ENCODE data around the gene ABHD6. TPM values are rescaled to one million over a fixed set of nuclear protein-coding genes. Genes with fewer than 3 reads are reported as not detected.

The ABHD6 gene
- total RNA-seq, 1 donor from 2014 or later: 2.4 TPM

GRCh38 chr3:58250093-58250707, 12.6 kb downstream of the ABHD6 start:
- DNase-seq (ENCODE audit: low read depth): no peak
- H3K4me3 ChIP-seq (ENCODE audit: low read depth, low read length): no peak overlapping the region
- no peak for TF ChIP-seq CTCF (conservative IDR thresholded peaks at IDR 0.05; ENCODE audit: low read depth, low read length)

DNA sequence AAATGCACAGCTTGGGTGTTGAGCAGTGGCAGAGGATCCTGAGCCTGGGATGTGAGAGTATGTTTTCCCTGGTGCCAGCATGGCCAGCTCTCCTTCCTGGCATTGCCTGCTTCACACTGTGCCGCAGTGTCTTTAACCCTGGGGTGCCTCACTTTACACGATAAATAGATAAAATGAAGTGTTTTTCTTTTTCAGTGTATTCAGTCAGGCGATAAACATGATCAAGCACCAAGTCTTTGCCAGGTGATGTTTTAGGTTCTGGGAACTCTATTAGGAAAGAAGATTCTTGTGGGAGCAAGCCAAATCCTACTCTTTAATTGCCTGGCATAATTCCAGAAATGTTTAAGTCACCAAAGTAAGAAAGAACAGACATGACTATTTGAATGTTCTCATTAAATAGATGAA, 14.0 kb downstream of the ABHD6 start:
- DNase-seq (ENCODE audit: low read depth): no peak
- H3K4me3 ChIP-seq (ENCODE audit: low read depth, low read length): no peak overlapping the region
- TF ChIP-seq CTCF (conservative IDR thresholded peaks at IDR 0.05; ENCODE audit: low read depth, low read length): no peak

- no peak overlapping the region for H3K4me3 ChIP-seq (ENCODE audit: low read depth, low read length)
- TF ChIP-seq CTCF (conservative IDR thresholded peaks at IDR 0.05; ENCODE audit: low read depth, low read length): no peak
- no peak for DNase-seq (ENCODE audit: low read depth)
Measured at GRCh38 chr3:58254144-58254543, 16.6 kb downstream of the ABHD6 start.

DNA sequence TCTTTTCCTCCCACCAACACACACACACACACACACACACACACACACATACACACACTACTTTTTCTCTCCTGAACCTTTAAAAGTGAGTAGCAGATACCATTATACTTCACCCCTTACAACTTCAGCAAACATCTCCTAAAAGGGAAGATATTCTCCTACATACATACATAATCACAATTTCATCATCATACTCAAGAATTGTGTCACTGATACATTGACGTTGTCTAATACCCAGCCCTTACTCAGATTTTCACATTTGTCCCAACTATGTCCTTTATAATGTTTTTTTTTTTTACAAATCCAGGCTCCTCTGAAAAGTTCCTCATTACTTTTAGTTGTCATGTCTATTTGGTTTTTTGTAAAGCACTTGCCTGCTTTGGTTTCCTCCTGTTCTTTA, 18.5 kb downstream of the ABHD6 start:
- no peak for DNase-seq (ENCODE audit: low read depth)
- H3K4me3 ChIP-seq (ENCODE audit: low read depth, low read length): no peak overlapping the region
- no peak for TF ChIP-seq CTCF (conservative IDR thresholded peaks at IDR 0.05; ENCODE audit: low read depth, low read length)

DNA sequence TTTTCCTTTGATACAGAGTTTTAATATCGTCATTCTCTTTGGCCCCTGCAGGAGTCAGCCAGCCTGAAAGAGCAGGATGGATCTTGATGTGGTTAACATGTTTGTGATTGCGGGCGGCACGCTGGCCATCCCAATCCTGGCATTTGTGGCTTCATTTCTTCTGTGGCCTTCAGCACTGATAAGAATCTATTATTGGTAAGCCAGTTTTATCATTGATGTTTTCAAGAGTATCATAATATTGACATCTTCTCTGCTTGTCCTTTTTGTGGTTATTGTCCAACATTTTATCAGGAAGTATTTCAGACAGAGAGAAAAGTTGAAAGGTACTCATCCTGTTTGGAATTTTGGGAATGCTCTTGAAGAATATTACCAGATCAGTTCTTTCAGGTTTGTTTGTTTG, 18.9 kb downstream of the ABHD6 start:
- no peak overlapping the region for H3K4me3 ChIP-seq (ENCODE audit: low read depth, low read length)
- no peak for TF ChIP-seq CTCF (conservative IDR thresholded peaks at IDR 0.05; ENCODE audit: low read depth, low read length)
- no peak for DNase-seq (ENCODE audit: low read depth)

DNA sequence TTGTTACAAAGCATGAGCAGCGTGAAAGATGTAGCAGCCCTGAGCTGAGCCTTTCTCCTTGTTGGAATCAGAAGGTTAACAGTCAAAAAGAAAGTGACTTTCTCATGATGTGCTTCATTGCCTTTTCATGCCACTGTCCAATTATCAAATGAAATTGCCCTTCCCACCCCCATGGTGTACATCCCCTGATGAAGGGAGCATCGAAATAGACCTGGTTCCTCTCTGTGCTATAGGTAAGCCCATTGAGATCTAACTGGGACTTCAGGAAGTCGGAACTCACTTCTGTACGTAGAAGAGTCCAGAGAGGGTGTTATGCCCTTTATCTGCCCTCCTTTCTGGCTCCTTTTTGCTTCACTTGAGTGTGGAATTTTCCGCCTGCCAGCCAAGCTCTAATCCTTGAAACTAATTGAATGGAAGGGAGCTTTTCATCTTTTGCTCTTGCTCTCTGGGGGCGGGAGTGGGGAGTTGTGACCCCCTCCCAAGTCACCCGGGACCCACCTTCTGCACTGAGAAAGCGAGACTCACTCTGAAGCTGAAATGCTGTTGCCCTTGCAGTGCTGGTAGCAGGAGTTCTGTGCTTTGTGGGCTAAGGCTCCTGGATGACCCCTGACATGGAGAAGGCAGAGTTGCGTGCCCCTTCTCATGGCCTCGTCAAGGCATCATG, 20.9 kb downstream of the ABHD6 start:
- DNase-seq (ENCODE audit: low read depth): no peak
- TF ChIP-seq CTCF (conservative IDR thresholded peaks at IDR 0.05; ENCODE audit: low read depth, low read length): no peak
- no peak overlapping the region for H3K4me3 ChIP-seq (ENCODE audit: low read depth, low read length)

GRCh38 chr3:58260261-58260731, 22.7 kb downstream of the ABHD6 start:
- DNase-seq (ENCODE audit: low read depth): no peak
- H3K4me3 ChIP-seq (ENCODE audit: low read depth, low read length): no peak overlapping the region
- no peak for TF ChIP-seq CTCF (conservative IDR thresholded peaks at IDR 0.05; ENCODE audit: low read depth, low read length)

Measured in epithelial cell of proximal tubule (primary cell).